SK-N-MC (cell line): Measurements from ENCODE around the gene HIRA.
"Not testable (repeated sequence)": the region's sequence is repeated elsewhere in the genome, so short reads cannot be mapped to it uniquely, and the experiment has no call there.

ENCODE experiments used
- DNase-seq: peaks from one replicate; pipeline ENCODE4 v3.0.0-alpha.2; 2011; ENCODE audit warnings: low read depth, low spot score
- H3K27ac ChIP-seq: fragments of 200-600 bp; sonication (generic); 2 replicates; pipeline ENCODE4 v1.5.1; 2016; ENCODE audit warnings: mixed run types
- H3K36me3 ChIP-seq: fragments of 200-600 bp; sonication (generic); 2 replicates; pipeline ENCODE4 v1.6.1; 2017; ENCODE audit warnings: antibody characterized with exemption, low read length, mixed read lengths; ENCODE audit not compliant: insufficient read depth
- H3K4me3 ChIP-seq: fragments of 200-600 bp; sonication (generic); 2 replicates; pipeline ENCODE4 v1.5.1; 2016
- H3K9ac ChIP-seq: fragments of 200-600 bp; sonication (generic); 2 replicates; pipeline ENCODE4 v1.8.0; 2017; ENCODE audit warnings: mixed run types, mixed read lengths; ENCODE audit not compliant: insufficient read length
- H3K9me3 ChIP-seq: fragments of 200-600 bp; sonication (generic); 2 replicates; pipeline ENCODE4 v1.6.1; 2017; ENCODE audit warnings: low read depth, mild to moderate bottlenecking, antibody characterized with exemption, low read length, moderate library complexity, mixed read lengths
- EZH2 ChIP-seq: fragments of 200-600 bp; sonication (generic); IDR thresholded peaks from one replicate; pipeline ENCODE4 v1.6.1; 2017; ENCODE audit warnings: antibody characterized with exemption
- FOXP2 ChIP-seq: optimal IDR thresholded peaks from 2 replicates; pipeline ENCODE3; 2011; ENCODE audit warnings: mild to moderate bottlenecking, moderate library complexity; ENCODE audit not compliant: insufficient read depth; ENCODE audit errors: extremely low read length, control extremely low read depth
- POLR2AphosphoS5 ChIP-seq: IDR thresholded peaks from 2 replicates; pipeline ENCODE4 v1.6.1; 2012; ENCODE audit warnings: mild to moderate bottlenecking, low read depth, low read length, borderline replicate concordance

Gene HIRA

DNA sequence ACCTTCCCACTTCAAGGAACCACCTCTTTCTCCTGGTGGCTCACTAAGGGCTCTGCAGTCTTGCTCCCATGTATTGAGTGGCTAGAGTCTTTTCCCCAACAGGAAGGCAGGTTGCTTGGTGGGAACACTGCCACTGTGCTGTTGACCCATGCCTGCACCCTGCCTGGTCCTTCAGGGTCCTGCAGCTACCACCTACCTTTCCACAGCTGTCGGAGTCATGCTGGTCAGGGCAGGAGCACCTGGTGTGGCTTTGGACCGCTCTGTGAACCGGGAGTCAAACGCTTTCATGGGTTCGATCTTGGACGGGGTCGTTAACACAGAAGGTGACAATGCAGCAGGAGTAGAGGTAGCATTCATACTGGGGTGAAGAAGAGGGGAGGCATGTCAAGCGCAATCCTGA is 56.1 kb downstream of the HIRA start:
- Histone ChIP-seq H3K9ac (no peak overlapping the region), H3K27ac (no peak overlapping the region), H3K4me3 (no peak overlapping the region), H3K9me3 (no peaks in the 10 kb centered on the region), H3K36me3 (peaks cover 57% of the 10 kb centered on the region)
- no peak for DNase-seq
- TF ChIP-seq POLR2AphosphoS5 (no peak), FOXP2 (no peak), EZH2 (no peak)

GRCh38 chr22:19374410-19374809 is 57.1 kb downstream of the HIRA start:
- Histone ChIP-seq H3K4me3 (no peak overlapping the region), H3K9ac (no peak overlapping the region), H3K36me3 (peaks cover 58% of the 10 kb centered on the region), H3K27ac (no peak overlapping the region), H3K9me3 (no peaks in the 10 kb centered on the region)
- TF ChIP-seq FOXP2 (no peak), POLR2AphosphoS5 (no peak), EZH2 (no peak)
- DNase-seq: no peak

- Histone ChIP-seq H3K36me3 (peaks cover 66% of the 10 kb centered on the region), H3K27ac (no peak overlapping the region)
- TF ChIP-seq POLR2AphosphoS5: no peak
- no peak for TF ChIP-seq EZH2
Measured at GRCh38 chr22:19373450-19373849, 58.1 kb downstream of the HIRA start.

GRCh38 chr22:19371893-19372292 is 59.6 kb downstream of the HIRA start:
- Histone ChIP-seq H3K36me3 (peaks cover 64% of the 10 kb centered on the region), H3K27ac (no peak overlapping the region), H3K9ac (no peak overlapping the region), H3K4me3 (no peak overlapping the region), H3K9me3 (no peaks in the 10 kb centered on the region)
- TF ChIP-seq EZH2: no peak
- no peak for TF ChIP-seq FOXP2
- TF ChIP-seq POLR2AphosphoS5: no peak
- no peak for DNase-seq

More at GRCh38 chr22:19373450-19373849, 58.1 kb downstream of the HIRA start:
- DNase-seq: no peak
- Histone ChIP-seq H3K4me3 (no peak overlapping the region), H3K9ac (no peak overlapping the region), H3K9me3 (no peaks in the 10 kb centered on the region)

DNA sequence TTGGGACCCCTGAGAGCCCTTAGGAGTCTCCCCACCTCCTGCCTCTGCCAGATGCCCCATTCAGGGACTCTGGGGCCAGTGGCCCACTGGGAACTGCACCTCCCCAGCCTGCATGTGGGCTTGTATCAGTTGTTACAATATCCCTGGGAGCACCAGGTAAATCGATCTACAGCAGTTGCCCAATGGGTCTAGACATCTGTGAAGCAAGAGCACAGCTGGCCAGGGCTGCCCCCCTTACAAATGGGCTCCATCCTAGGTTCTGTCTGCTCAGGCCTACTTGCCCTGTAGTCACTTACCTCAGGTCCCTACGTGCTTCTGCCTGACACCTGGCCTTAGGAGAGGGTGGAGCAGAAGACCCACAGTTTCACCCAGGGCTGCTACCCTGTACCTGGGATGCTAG is 62.7 kb downstream of the HIRA start:
- H3K27ac ChIP-seq: no peak overlapping the region
- H3K4me3 ChIP-seq: no peak overlapping the region
- no peak overlapping the region for H3K9ac ChIP-seq
- H3K9me3 ChIP-seq: no peaks in the 10 kb centered on the region
- no peak for DNase-seq
- H3K36me3 ChIP-seq: peaks cover 47% of the 10 kb centered on the region
- TF ChIP-seq EZH2: no peak
- no peak for TF ChIP-seq POLR2AphosphoS5
- no peak for TF ChIP-seq FOXP2

GRCh38 chr22:19367763-19368367 is 63.7 kb downstream of the HIRA start:
- H3K4me3 ChIP-seq: no peak overlapping the region
- no peak for DNase-seq
- no peak for TF ChIP-seq FOXP2
- TF ChIP-seq EZH2: no peak
- TF ChIP-seq POLR2AphosphoS5: no peak
- peaks cover 39% of the 10 kb centered on the region for H3K36me3 ChIP-seq
- no peaks in the 10 kb centered on the region for H3K9me3 ChIP-seq
- no peak overlapping the region for H3K27ac ChIP-seq
- H3K9ac ChIP-seq: no peak overlapping the region

DNA sequence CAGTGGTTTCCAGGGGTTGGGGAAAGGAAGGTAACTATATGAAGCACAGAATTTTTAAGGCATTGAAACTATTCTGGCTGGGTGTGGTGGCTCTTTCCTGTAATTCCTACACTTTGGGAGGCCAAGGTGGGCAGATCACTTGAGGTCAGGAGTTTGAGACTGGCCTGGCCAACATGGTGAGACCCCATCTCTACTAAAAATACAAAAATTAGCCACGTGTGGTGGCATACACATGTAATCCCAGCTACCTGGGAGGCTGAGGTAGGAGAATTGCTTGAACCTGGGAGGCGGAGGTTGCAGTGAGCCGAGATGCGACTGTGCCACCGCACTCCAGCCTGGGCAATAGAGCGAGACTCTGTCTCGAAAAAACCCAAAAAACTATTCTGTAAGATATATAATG is 68.0 kb downstream of the HIRA start:
- H3K9me3 ChIP-seq, H3K9ac ChIP-seq, H3K27ac ChIP-seq, H3K4me3 ChIP-seq, DNase-seq: not testable (repeated sequence)
- peaks cover 57% of the 10 kb centered on the region for H3K36me3 ChIP-seq

DNA sequence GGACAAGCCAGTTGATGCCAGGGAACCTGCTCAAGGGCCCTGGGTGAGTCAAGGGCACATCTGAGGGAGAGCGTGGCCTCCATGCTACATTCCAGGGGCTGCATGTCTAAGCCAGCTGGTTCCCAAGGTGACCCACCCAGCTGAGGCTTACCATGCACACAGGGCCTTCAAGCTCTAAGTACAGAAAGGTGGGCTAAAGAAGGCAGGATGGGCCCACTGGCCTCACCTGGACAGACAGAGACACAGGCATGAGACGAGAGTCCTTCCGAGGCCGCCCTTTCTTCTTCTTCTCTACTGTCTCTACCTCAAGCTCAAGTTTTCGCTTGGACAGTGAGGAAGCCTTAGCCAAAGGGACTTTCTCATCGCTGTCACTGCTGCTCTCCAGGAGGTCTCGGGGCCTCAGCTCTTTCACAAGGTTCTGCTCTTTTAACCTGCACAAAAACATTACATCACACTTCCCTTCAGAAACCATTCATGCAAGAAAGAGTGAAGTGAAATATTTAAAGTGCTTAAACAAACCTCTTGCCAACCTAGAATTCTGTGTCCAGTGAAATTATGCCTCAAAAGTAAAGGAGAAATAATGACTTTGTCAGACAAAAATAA is 69.9 kb downstream of the HIRA start:
- H3K4me3 ChIP-seq: no peak overlapping the region
- peaks cover 52% of the 10 kb centered on the region for H3K36me3 ChIP-seq
- no peak for TF ChIP-seq EZH2
- TF ChIP-seq FOXP2: no peak
- TF ChIP-seq POLR2AphosphoS5: no peak
- no peak for DNase-seq
- no peak overlapping the region for H3K9ac ChIP-seq
- H3K27ac ChIP-seq: no peak overlapping the region
- no peaks in the 10 kb centered on the region for H3K9me3 ChIP-seq

DNA sequence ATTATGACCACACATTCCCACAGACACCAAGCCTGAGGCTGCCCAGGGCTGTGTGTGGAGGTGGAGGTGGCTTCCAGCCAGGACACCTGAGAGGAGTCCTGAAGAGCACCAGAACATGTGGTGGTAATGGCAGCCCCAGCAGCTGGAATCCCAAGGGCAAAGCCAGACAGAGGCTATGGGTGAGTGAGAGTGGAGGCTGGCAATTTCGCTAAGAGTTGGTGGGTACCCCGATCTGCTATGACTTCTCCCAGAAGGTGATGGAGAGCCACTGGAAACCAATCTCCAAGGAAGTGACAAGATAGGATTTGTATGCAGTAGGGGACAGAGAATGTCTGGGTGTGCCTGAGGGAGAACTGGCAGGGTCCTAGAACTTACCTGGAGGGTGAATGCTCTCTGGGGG is 70.7 kb downstream of the HIRA start:
- DNase-seq: no peak
- Histone ChIP-seq H3K27ac (no peak overlapping the region), H3K9me3 (no peaks in the 10 kb centered on the region), H3K36me3 (peaks cover 56% of the 10 kb centered on the region), H3K4me3 (no peak overlapping the region), H3K9ac (no peak overlapping the region)
- TF ChIP-seq EZH2 (no peak), FOXP2 (no peak), POLR2AphosphoS5 (no peak)
